Fibroblast of peridontal ligament (primary cell): ENCODE measurements around the gene SAMD5.
A peak's percentile ranks its signal among the peaks of the same experiment; 100 is the strongest.

Experiments
- DNase-seq: peaks from one replicate; pipeline ENCODE4 v3.0.0-alpha.2; 2010; ENCODE audit errors: extremely low read depth

The SAMD5 gene

DNA sequence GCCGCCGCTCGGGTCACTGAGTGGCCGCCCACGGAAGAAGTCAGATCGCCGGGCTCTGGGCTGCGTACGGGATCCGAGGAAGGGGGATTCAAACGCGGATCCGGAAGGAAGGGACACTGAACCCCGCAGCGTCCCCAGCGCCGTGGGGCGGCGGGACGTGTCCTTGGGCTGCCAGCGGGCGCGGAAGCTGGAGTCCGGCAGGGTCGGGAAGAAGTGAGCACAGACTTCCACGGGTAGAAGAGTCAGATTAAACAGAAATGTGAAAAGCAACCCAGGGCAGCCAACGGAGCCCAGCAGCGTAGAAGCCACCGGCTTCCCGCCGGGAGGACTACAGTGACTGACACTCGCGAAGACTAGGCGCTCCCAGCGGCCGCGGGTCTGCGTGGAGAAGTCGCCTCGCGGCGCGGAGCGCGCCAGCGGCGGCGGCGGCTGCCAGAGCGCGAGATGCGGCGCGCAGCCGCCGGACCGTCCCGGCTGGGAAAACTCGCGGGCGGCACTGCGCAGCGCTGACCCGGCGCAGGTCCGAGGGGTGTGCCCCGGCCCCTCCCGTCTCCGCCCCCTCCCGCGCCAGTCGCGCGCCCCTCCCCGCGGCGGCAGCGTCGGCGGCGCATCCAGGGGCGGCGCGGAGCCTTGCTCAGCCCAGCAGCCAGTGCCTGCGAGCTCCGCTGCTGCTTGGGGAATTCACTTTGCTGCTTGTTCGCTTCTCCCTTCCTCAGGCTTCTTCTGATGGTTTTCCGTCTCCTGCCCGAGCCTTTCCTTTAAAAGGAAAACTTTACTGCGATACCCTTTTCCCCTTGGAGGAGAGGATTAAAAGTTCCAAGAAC lies at the start of gene SAMD5:
SAMD5 (plus strand) TSS at position 649 of the 824 bp plus-strand sequence. CDS start 239 bp downstream, outside the sequence.
- peak; percentile 69 for DNase-seq

DNA sequence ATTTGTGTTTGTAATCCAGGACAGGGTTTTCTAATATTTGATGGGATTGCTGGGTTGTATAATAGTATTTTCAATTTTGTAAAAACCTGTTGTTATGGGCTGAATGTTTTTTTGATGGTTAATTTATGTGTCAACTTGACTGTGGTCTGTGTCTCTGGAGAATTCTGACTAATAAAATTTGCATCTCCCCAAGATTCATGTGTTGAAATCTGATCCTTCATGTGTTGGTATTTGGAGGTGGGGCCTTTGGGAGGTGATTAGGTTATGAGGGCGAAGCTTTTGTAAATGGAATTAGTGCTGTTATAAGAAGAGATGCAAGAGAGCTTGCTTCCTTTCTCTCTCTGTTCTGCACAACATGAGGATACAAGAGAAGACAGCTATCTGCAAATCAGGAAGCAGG lies 48.7 kb upstream of the SAMD5 start:
- DNase-seq = no peak

DNA sequence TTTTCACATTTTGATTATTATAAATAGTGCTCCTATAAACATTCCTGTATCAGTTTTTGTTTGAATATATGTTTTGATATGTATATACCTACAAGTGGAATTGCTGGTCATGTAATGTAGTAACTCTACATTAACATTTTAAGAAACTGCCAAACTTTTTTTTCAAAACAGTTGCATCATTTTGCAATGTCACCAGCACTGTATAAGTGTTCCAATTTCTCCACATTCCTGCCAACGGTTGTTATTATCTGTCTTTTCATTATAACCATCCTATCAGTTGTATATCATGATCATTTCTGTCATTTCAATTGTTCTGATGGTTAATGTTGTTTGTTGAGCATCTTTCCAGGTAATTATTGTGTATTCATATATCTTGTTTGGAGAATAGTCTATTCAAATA lies 44.8 kb upstream of the SAMD5 start:
- DNase-seq = no peak

DNA sequence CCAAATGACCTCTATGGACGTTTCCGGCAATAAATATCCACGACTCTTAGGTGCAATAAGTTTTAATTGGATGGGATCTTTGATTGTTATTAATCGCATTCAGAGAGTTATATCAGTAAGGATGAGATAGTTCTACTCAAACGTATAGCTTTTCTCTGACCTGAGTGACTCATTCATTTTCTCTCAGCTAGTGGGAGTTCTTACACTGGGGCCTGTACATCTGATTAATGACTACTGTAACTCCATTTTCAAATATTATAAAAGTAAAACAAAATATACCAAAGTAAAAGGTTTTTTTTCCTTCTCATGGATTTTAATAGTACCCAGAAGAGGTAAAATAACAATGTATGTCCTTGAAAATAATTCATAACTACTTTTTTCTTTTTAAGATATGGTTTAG lies 41.1 kb upstream of the SAMD5 start:
- DNase-seq = no peak

DNA sequence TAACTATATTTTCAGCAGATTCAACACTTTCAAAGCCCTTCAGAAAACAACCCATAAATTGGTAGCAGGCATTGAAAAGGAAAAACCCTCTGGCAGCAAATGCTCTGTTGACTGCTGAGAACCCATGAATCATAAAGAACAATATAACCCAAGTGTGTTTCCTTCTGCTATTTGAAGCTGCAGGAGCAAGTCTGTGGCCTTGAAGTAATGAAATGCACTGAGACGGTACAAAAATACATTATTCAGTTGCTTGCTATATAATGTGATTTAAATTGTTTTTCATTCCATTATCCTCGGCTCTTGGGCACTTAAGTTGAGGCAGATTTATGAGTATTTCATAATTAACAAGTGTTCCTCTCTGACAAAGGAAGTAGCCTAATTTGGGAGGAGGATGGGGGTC lies 40.6 kb upstream of the SAMD5 start:
- no peak for DNase-seq

DNA sequence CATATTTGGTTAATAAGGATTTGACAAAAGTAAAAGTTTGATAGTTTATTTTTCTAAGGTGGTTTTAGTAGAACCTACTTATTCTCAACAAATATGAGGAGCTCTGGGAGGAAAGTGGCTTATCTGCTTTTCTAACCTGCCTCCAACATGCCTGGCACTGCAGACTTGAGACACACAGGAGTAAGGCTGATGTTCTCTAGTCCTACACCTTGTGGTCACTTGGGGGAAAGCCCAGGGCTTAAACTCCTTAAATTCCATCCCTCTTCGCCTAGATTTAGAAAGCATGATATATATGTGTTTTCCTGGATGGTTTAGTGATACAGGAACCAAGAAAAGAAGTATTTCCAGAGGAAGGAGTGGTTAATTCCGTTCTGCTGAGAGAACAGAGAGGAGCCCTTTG lies 39.9 kb upstream of the SAMD5 start:
- DNase-seq = no peak

DNA sequence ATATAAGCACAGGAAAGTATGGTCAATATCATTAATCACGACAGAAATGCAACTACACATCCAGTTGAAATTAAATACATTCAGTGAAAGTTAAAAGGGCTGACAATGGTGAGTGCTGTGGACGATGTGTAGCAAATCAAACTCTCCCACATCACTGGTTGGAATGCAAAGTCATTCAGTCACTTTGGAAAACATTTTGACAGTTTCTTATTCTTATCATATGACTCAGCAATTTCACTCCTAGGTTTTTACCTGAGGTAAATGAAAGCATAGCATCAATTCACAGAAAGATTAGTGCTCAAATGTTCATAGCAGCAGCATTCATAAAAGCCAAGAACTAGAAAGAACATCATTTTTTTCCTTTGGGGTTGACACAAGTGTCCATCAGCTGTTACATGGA lies 28.6 kb upstream of the SAMD5 start:
- DNase-seq = no peak

DNA sequence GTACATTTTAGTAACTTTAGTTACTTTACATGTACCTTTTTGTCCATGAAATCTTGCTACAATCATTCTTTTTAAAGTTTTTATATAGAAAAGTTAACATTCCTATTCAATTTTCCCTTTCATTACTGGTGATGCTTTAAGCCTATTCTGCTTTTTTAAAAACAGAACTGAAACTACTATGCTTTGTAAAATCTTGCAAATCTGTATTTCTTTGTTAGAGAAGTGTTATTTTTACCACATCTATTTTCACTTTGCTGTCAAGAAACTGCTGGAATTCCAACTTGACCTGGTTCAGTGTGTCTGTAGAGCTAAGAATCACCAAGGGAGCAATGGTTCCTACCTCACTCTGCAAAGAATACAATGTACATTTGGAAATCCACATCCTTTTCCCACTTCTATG lies 21.8 kb upstream of the SAMD5 start:
- no peak for DNase-seq

DNA sequence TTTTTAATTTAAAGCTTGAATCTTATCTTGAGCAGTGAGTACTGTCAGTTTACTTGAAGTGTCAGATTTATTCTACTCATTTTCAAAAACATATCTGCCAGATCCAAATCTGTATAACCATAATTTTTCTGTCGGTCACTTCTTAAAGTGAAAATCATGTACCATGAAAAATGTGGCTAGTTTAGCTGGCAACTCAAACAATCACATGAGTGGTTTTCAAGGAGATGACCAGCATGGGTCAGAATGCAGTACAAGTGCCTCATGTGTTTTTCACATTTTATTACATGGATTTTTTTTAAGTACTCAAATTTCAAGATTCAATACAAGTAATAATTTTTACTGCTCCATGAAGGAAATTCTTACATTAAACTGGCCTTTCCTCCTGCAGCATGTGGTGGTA lies 11.0 kb upstream of the SAMD5 start:
- DNase-seq = no peak

DNA sequence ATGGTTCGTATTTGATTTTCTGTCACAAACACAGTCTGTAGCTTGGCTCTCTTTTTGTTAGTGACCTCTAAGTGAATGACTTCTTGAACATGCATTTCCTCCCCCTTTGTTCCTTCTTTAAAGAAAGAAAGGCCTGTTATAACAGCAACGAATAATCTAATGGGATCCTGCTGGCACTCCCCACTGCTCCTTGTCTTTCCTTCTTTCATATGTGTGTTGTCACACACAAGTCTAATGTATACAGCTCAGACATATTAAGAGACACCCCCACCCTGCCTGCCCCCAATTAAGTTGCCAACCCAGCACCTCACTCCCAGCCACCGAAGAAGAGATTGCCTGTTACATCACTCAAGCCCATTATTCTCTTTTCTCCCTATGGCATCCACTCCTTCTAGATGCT lies 4.9 kb upstream of the SAMD5 start:
- no peak for DNase-seq

DNA sequence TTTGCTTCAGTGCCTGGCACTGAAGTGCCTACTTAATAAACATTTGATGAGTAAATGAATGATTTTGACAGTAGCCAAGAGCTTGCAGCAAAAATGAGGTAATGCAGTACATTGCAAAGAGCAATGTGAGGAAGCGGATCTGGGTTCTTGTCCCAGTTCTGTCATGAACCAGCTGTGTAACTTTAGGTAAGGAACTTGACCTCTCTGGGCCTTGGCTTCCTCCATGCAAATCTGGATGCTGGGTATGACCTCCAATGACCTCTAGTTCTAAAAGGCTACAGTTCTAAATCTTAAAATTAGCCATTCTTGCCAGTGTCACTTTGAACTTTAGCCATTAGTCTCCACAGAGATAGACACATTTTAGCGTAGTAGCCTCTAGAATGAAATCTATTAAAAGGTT lies 3.6 kb upstream of the SAMD5 start:
- no peak for DNase-seq

DNA sequence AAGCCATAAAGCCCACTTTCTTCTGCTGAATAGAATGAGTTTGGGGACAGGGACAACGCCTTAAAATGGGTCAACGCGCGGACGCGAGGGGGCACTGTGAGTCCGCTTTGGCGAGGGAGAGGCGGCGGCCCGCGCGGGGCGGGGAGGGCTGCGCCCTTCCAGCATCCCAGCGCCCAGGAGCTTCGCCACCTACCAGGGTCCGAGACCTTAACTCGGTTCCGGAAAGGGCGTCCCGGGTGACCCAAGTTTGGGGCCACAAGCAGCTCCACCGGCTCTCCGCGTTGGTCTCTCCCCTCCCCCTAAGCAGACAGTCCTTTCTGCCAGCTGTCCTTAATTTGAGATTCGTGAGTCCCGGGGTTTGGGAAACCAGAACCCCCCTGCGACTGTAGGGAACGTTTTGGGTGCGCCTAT lies 1.8 kb upstream of the SAMD5 start:
- DNase-seq = peak; percentile 64

DNA sequence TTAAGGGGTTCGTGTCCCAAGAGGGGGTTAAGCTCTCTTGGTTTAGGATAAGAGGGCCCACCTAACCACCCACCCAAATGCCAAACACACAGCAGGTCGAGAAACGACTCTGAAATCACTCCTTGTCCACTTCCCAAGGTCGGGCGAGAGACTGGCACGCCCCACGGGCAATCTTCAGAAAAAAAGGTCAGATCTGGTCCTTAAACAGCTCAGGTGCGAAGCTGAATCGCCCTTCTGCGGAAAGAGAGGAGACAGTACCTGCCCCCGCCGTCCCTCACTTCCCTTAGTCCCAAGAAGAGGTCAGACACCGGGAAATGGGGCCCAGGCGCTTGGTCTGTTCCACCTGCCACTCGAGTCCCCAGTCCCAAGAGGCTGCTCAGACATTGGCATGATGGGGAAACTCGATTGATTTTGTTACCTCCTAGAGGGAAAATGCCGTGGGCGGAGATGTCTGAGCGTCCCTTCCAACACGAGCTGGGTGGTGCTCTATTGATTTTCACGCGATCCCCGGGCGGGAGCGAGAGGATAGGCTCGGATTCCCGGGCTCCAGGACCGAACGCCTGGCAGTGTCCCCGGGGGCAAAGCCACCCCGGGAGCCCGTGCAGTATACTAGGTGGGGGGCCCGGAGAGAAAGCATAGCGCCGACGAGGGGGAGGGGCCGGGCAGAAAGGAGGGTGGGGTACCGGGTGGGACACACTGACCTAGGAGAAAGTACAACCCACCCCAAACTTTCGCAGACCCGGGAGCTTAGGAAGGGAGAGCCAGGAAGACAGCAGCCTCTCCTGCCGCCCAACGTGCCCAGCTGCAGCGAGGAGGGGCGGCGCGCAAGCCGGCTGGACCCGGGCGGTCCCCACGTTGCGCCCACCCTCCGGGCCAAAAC lies 1.1 kb upstream of the SAMD5 start:
- DNase-seq = peak; percentile 25

DNA sequence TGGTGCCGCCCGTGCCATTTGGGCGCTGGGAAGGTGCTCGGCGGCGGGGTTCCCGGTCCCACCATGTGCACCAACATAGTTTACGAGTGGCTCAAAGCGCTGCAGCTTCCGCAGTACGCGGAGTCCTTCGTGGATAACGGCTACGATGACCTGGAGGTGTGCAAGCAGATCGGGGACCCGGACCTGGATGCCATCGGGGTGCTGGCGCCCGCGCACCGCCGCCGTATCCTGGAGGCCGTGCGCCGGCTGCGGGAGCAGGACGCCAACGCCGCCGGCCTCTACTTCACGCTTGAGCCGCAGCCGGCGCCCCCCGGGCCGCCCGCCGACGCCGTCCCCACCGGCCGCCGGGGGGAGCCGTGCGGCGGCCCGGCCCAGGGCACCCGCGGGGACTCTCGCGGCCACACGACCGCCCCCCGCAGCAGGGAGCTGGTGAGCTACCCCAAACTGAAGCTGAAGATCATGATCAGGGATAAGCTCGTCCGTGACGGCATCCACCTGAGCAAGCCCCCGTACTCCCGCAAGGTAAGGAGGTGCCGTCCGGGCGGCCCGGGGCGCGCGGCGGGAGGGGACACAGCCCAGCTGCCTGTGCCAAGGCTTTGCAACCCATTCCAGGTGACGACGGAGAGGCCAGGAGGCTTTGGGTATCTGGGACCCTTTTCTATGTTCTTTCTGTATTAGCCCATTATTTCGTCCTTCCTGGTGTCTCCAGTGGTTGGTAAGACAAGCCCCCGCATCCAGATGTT lies 547 bp downstream of the SAMD5 start:
- no peak for DNase-seq

DNA sequence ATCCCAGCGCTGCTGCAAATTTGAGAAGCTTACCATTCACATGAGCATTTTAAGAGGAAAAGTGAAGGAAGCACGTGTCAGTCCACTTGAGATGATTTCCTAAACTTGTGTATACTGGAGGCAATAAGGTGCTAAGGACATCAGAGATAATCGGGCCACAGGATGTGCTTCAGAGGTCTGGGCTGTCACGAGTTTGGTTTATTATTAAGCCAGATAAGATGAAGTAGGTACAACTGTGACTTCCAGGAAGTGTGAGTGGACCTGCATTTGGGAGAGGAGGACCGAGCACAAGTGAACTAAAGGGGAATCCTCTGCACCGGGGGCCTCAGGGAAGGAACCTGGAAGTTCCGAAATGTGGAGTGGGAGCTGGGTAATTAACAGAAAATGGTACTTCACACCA lies 1.4 kb downstream of the SAMD5 start:
- DNase-seq = peak; percentile 32

DNA sequence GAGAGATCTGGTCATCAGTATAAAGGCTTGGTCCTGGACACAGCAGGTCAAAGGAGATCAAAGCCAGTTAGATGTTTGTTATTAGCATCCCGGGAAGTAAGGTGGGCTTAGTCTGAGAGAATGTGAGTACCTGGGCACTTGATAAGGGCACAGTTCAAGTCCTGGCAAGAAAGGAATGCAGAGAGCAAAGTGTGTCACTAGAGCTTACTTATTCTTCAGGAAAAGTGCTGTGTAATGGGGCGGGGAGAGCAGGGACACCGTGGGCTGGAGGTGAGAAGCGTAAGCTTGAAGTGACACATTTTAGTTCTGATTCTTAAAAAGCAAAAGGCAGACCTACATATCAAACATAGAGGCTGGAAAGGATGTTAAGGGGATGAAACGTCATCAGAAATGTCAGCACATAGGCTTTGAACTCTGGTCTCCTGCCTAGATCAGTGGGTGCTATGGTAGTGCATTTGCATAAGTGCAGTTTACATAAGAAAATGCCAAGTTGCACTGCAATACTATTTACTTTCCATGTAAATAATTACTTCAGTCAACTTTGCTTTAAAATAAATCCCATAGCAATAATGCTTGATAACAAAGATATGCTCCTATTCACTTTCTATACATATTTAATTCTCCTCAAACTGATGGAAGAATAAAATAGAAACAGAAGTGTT lies 2.6 kb downstream of the SAMD5 start:
- DNase-seq = no peak

DNA sequence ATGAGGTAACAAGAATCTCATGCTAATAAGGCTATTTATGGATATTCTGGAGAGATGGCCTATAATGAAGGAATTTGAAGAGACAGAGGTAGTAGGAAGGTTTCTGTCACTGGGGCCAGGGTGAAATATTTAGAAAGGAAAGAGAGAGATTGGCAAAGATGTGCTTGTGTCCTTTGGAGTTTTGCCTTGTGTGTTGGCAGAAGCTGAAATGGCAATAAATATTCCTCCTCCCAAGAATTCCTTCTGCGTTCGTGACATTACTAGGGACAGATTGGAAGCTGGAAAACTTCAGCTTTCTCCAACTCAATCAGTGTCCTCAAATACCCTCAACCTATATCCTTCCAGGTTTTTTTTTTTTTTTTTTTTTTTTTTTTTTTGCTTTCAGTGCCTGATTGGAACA lies 6.3 kb downstream of the SAMD5 start:
- no peak for DNase-seq

DNA sequence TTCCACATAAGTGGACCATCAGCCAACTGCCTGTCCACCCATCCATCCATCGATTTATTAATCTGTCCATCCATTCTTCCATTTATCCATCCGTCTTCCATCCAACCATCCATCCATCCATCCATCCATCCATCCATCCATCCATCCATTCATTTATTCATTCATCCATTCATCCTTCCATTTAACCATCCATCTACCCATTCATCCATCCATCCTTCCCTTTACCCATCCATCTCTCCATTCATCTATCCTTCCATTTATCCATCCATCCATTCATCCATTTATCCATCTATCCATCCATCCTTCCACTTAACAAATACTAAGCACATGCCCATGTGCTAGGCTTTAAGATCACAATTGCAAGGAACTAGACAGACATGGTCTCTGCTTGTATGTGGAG lies 6.8 kb downstream of the SAMD5 start:
- DNase-seq = no peak

DNA sequence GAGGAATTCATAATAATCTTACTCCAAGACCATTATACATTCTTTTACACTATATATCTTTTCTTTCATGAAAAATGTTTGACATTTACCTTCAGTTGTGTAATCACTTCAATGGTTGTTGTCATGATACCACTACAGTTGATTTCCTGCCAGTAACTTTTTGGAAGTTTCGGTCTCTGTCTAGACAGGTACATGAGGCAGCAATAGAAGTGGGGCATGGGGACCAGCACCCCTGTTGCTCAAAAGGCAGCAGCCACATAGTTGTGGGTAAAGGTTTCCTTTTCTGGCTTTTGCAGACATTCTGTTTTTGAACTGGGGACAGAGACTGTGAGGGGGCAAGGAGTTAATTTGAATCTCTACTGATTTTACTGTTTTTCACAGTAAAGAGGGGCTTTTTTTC lies 14.1 kb downstream of the SAMD5 start:
- no peak for DNase-seq

DNA sequence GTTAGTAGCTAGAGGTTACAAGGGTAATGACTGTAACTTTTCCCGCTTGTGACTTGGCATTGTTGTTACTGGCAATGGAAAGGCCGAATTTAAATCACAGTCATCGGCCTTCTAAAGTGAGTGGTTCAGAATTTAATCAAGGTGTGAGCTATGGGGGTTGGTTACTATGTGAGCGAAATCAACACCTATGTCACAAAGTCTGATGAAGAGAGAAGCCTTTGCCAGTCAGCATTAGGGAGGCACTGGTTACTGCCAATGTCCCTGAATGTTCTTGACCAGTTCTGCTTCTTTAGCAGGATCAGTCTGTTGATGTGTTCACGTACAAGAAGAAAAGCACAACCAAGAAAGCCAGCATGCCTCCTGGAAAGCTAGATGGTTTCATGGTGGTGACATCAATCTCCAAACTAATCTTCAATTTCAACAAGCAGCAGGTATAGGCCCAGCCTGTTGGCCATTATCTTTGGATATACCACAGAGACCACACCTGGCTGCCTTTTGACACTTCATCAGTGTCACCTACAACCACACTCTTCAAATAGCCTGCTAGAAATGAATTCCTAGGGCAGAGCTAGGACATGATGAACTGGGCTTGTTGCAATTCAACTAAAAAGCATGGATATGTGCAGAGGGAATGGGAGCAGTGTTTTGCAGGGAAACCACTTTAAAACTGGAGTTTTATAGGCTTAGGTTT lies 17.2 kb downstream of the SAMD5 start:
- no peak for DNase-seq

DNA sequence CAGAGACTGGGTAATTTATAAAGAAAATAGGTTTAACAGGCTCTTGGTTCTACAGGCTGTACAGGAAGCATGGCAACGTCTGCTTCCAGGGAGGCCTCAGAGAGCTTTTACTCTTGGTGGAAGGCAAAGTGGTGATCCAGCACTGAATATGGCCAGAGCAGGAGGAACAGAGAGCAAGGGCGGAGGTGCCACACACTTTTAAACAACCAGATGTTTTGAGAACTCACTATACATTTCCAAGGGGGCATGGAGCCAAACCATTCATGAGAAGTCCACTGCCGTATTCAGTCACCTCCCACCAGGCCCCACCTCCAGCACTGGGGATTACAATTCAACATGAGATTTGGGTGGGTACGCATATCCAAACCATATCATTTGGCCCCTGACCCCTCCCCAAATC lies 18.7 kb downstream of the SAMD5 start:
- DNase-seq = no peak
